B cell (primary cell): ENCODE results near the gene CEP164. TPM values are rescaled to one million over a fixed set of nuclear protein-coding genes. Genes with fewer than 3 reads are reported as not detected.

Experiments
- ATAC-seq: fragments of 200-7000 bp; cut with Tn5 transposase; one replicate; pipeline ENCODE4 v1.10.0; 2021; ENCODE audit warnings: low read depth, mild to moderate bottlenecking, moderate number of reproducible peaks, moderate library complexity
- CTCF ChIA-PET: fragments of 350-600 bp; sonication (Branson Sonifier 250); formaldehyde crosslinking; loops from one replicate; lab custom pipeline; 2021; ENCODE audit warnings: antibody characterized with exemption, inconsistent platforms; lab: Charles Lee
- POLR2A ChIA-PET: fragments of 350-600 bp; sonication (Branson Sonifier 250); formaldehyde crosslinking; loops from one replicate; lab custom pipeline; 2021; ENCODE audit warnings: antibody characterized with exemption; lab: Charles Lee
- DNase-seq: peaks from one replicate; pipeline ENCODE4 v3.0.0; 2013
- H2AFZ ChIP-seq: 2 replicates; pipeline ENCODE4 v1.6.1; 2012; ENCODE audit warnings: mild to moderate bottlenecking, low read depth, low read length; ENCODE audit not compliant: insufficient read depth, poor library complexity, severe bottlenecking
- H3K27ac ChIP-seq, 2 donors: 1 replicate in 1 of 2; 2 replicates in 1 of 2; pipeline ENCODE4 v1.5.1; 2012 to 2013; ENCODE audit warnings: low read length in 2 of 2, mild to moderate bottlenecking in 2 of 2, moderate library complexity in 1 of 2
- H3K27me3 ChIP-seq, 4 experiments: fragments of 200-600 bp in 1 of 4; sonication (generic) in 1 of 4; replicated peaks in 1 of 4; 1 replicate in 2 of 4; 2 replicates in 2 of 4; pipeline versions ENCODE4 v1.6.1 to v1.7.0; 2013 to 2016; ENCODE audit warnings: low read length in 3 of 4, mild to moderate bottlenecking in 2 of 4, mixed read lengths in 1 of 4, moderate library complexity in 1 of 4; ENCODE audit not compliant: insufficient read depth in 4 of 4, control insufficient read depth in 3 of 4; ENCODE audit errors: control extremely low read depth in 1 of 4
- H3K36me3 ChIP-seq, 2 experiments: replicated peaks in 1 of 2; 1 replicate in 1 of 2; 2 replicates in 1 of 2; pipeline versions ENCODE4 v1.6.1 to v1.7.1; 2013; ENCODE audit warnings: low read length in 1 of 2; ENCODE audit not compliant: insufficient read depth in 2 of 2, control insufficient read depth in 1 of 2; ENCODE audit errors: control extremely low read depth in 1 of 2, extremely low read depth in 1 of 2
- H3K4me1 ChIP-seq, 2 donors: fragments of 200-600 bp in 1 of 2; sonication (generic) in 1 of 2; 1 replicate in 1 of 2; 2 replicates in 1 of 2; pipeline versions ENCODE4 v1.5.1 to v1.6.1; 2013 to 2017; ENCODE audit warnings: low read length in 2 of 2; ENCODE audit not compliant: control insufficient read depth in 2 of 2, insufficient read depth in 2 of 2
- H3K4me2 ChIP-seq: replicated peaks from 2 replicates; pipeline ENCODE3; 2012; ENCODE audit warnings: mild to moderate bottlenecking, low read depth, low read length; ENCODE audit not compliant: poor library complexity, severe bottlenecking
- H3K4me3 ChIP-seq, 5 experiments: fragments of 200-600 bp in 1 of 5; sonication (generic) in 1 of 5; 1 replicate in 3 of 5; 2 replicates in 2 of 5; pipeline versions ENCODE4 v1.5.1 to v1.7.0; 2011 to 2016; ENCODE audit warnings: low read length in 4 of 5, mild to moderate bottlenecking in 4 of 5, low read depth in 2 of 5, control low read depth in 1 of 5, moderate library complexity in 1 of 5; ENCODE audit not compliant: insufficient read depth in 1 of 5; ENCODE audit errors: control extremely low read depth in 1 of 5, extremely low read depth in 1 of 5
- H3K79me2 ChIP-seq: fragments of 200-600 bp; sonication (generic); one replicate; pipeline ENCODE4 v1.6.0; 2016; ENCODE audit warnings: low read length; ENCODE audit not compliant: control insufficient read depth, insufficient read depth
- H3K9ac ChIP-seq: fragments of 200-600 bp; sonication (generic); 2 replicates; pipeline ENCODE4 v1.6.1; 2017; ENCODE audit warnings: mild to moderate bottlenecking, low read length, moderate library complexity
- H3K9me3 ChIP-seq, 3 donors: one replicate each; pipeline versions ENCODE4 v1.6.1 to v1.7.1; 2013; ENCODE audit warnings: low read length in 2 of 3; ENCODE audit not compliant: control insufficient read depth in 2 of 3, insufficient read depth in 1 of 3; ENCODE audit errors: control extremely low read depth in 1 of 3
- H4K20me1 ChIP-seq: 2 replicates; pipeline ENCODE4 v1.6.0; 2012; ENCODE audit warnings: mild to moderate bottlenecking, low read length; ENCODE audit not compliant: insufficient read depth, control insufficient read depth, poor library complexity, severe bottlenecking
- H3K27ac Mint-ChIP-seq: one replicate; pipeline ENCODE4 v1.8.0; 2021; ENCODE audit warnings: mixed read lengths
- H3K27me3 Mint-ChIP-seq: one replicate; pipeline ENCODE4 v1.8.0; 2021; ENCODE audit warnings: mixed read lengths
- H3K4me1 Mint-ChIP-seq: one replicate; pipeline ENCODE4 v1.8.0; 2021; ENCODE audit warnings: mixed read lengths
- H3K4me3 Mint-ChIP-seq: one replicate; pipeline ENCODE4 v1.8.0; 2021; ENCODE audit warnings: mixed read lengths
- H3K9me3 Mint-ChIP-seq: one replicate; pipeline ENCODE4 v1.8.0; 2022; ENCODE audit warnings: mixed read lengths; ENCODE audit not compliant: insufficient read depth
- CTCF ChIP-seq: fragments of 200-600 bp; IDR thresholded peaks from one replicate; pipeline ENCODE4 v1.8.0; 2022; ENCODE audit warnings: antibody characterized with exemption, mild to moderate bottlenecking
- EZH2 ChIP-seq: IDR thresholded peaks from 2 replicates; pipeline ENCODE4 v1.6.1; 2012; ENCODE audit warnings: borderline replicate concordance, low read depth, mild to moderate bottlenecking, moderate library complexity, low read length; ENCODE audit not compliant: insufficient read depth, poor library complexity, severe bottlenecking
- WGBS: methylation state at CpG from one replicate; pipeline ENCODE4 v1.1.5; 2013; ENCODE audit warnings: missing lambda C conversion rate; ENCODE audit not compliant: insufficient coverage; 5-methylcytosine and 5-hydroxymethylcytosine counted together
- intact Hi-C: fragments of 100-400 bp; cut with micrococcal nuclease; formaldehyde crosslinking; loops from one replicate; pipeline ENCODE4 v1.10.0; 2022
- polyA plus RNA-seq: library from polyadenylated mRNA; depleted of rRNA; stranded (reverse); fragments of >200 nt; gene quantifications from 2 replicates; pipeline ENCODE4 v1.2.3, GENCODE V29; 2012
- total RNA-seq, 2 donors: library from RNA; stranded (reverse); fragments of 120-200 nt in 1 of 2; gene quantifications; 1 replicate in 1 of 2; 2 replicates in 1 of 2; pipeline versions ENCODE4 v1.2.3 to v1.2.4, GENCODE V29; 2013 to 2022

CEP164 gene
- total and polyA plus RNA-seq, 2 donors (not counting 1 experiment from before 2014, with no cell fraction given) = 31.5 to 54.8 TPM

- CTCF ChIA-PET = no interaction called here
- intact Hi-C loops = no loop called here
- ATAC-seq = no peak
Measured at GRCh38 chr11:117408356-117408755, 80.7 kb downstream of the CEP164 start.

DNA sequence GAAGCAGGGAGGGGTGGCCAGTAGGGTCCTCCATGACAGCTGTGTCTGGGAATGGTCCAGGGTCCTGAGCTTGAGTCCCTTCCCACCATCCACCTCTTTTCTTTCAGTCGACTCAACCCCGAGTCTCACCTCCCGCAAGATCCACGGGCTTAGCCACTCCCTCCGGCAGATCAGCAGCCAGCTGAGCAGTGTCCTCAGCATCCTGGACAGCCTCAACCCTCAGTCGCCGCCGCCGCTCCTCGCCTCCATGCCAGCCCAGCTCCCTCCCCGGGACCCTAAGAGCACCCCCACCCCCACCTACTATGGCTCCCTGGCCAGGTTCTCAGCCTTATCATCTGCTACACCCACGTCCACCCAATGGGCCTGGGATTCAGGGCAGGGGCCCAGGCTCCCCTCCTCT lies 81.9 kb downstream of the CEP164 start:
- POLR2A ChIA-PET = no interaction called here

More at GRCh38 chr11:117408356-117408755, 80.7 kb downstream of the CEP164 start:
- Histone ChIP-seq H2AFZ (no peak overlapping the region), H3K4me3 (no peak overlapping the region), H3K36me3 (peaks cover 0 to 34% of the 10 kb centered on the region in 2 experiments), H3K9me3 (peaks cover 0 to 18% (median 1%) of the 10 kb centered on the region in 3 donors), H3K27me3 (no peaks in the 10 kb centered on the region), H3K27ac (no peak overlapping the region), H3K79me2 (no peaks in the 10 kb centered on the region), H3K4me2 (no peak overlapping the region), H3K4me1 (no peaks in the 10 kb centered on the region), H4K20me1 (no peaks in the 10 kb centered on the region), H3K9ac (no peak overlapping the region)
- no peak for DNase-seq
- H3K4me3 Mint-ChIP-seq = no peak overlapping the region
- H3K27me3 Mint-ChIP-seq = no peaks in the 10 kb centered on the region
- TF ChIP-seq CTCF = no peak
- no peak for TF ChIP-seq EZH2
- no peaks in the 10 kb centered on the region for H3K4me1 Mint-ChIP-seq
- 100% methylated on average over 2 of the region's 3 CpGs for WGBS
- POLR2A ChIA-PET = no interaction called here
- no peak overlapping the region for H3K27ac Mint-ChIP-seq
- H3K9me3 Mint-ChIP-seq = peaks cover 10% of the 10 kb centered on the region

More for the DNA sequence above, 81.9 kb downstream of the CEP164 start:
- Histone ChIP-seq H4K20me1 (no peaks in the 10 kb centered on the region), H3K9me3 (peaks cover 0 to 15% (median 1%) of the 10 kb centered on the region in 3 donors), H3K4me1 (no peaks in the 10 kb centered on the region), H3K4me2 (no peak overlapping the region), H3K79me2 (no peaks in the 10 kb centered on the region), H3K36me3 (peaks cover 0 to 34% of the 10 kb centered on the region in 2 experiments), H2AFZ (no peak overlapping the region), H3K4me3 (no peak overlapping the region), H3K27ac (no peak overlapping the region), H3K27me3 (no peaks in the 10 kb centered on the region), H3K9ac (no peak overlapping the region)
- H3K9me3 Mint-ChIP-seq = peaks cover 10% of the 10 kb centered on the region
- no peak overlapping the region for H3K27ac Mint-ChIP-seq
- no peaks in the 10 kb centered on the region for H3K27me3 Mint-ChIP-seq
- DNase-seq = no peak
- TF ChIP-seq EZH2 = no peak
- no peak for TF ChIP-seq CTCF
- 96% methylated on average over 12 of the region's 12 CpGs for WGBS
- no peaks in the 10 kb centered on the region for H3K4me1 Mint-ChIP-seq
- CTCF ChIA-PET = interaction anchor here (1.3 kb wide), 1 partner anchor 17 kb away, joined by 4 read pairs; no protein-coding TSS in a partner anchor
- intact Hi-C loops = no loop called here
- H3K4me3 Mint-ChIP-seq = no peak overlapping the region
- no peak for ATAC-seq
